ENCODE results near the gene SAYSD1.

Gene SAYSD1

DNA sequence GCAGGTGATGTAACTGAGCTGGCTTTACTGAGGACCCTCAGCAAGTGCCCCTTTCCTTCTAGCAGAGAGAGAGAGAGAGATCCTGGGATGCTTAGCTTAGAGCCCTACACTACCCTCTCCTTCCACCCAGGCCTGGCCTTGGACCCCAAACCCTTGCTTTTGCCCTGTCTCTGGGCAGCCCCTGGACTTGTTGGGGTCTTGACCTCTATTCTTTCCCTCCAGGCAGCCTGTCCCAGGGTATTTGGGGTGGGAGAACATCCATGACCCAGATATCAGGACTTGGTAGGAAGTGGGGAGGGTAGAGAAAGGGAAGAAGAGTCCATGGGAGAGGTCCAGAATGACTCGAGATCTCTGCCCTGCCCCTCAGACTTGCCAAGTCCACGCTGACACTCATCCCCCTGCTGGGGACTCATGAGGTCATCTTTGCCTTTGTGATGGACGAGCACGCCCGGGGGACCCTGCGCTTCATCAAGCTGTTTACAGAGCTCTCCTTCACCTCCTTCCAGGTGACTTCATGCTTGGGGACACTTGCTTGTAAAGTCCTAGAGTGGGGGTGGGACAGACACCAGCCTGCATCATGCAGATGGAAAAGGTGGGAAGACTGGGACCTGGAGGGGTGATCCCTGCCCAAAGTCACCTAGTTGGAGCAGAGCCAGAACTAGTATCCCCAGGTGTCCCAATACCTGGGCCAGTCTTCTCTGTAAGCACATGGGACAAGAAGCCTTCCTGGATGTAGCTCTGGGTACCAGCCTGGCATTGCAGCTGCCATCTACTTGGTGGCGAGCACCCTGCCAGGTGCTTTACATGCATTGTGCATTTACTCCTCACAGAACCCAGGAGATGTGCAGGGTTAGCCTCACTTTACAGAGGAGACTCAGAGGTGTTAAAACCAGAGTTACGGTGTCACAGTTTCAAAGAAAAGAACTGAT, 35.5 kb downstream of the SAYSD1 start:
- DNase-seq (ENCODE audit: low read depth in 2 of 2, low spot score in 1 of 2) = no peak

DNA sequence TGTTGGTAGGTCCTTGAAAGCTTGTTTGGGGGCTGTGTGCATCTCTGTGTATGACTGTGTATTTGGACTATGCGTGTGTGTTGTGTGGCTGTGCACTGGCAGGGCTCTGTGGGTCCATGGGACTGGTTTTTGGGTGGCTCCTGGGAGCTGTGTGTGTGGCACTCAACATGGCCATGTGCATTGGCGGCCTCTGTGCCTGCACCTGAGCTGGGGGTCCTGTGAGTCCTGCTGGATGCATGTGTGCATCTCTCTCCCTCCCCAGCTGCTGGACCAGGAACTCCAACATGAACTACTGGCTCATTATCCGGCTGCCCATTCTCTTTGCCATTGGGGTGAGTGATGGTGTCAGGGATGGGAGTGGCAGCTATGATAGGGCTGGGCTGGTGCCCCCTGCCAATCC, 36.3 kb downstream of the SAYSD1 start:
- no peak for DNase-seq (ENCODE audit: low read depth in 2 of 2, low spot score in 1 of 2)

DNA sequence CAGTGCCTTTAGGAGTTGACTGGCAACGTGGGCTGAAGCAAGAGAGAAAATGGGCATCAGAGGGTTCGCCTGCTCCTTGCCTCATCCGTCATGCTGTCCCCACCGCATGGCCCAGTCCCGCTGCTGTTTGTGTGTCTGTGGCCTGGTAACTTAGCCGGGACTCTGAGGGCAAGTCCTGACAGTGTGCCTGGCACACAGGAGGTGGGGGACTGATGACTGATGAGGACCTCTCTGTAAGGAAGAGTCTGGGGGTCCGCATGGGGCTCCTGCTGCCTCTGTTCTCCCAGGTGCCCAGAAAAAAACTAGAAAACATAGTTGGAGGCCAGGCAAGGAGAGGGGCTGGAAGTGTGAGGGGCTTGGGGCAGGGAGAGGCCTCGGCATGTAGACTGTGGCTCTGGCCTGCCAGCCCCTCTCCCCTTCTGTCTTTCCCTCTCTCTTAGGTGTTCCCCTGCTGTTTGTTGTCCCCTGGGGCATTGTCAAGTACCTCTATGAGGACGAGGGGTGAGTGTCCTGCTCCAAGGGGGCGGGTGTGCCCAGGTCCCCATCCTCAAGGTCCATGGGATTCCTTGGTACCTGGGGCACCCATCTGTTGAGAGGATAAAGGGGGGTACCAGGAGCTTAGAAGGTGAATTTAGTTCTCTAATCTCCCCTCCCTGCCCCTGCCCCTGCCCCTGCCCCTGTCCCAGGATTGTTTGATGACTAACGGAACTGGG, 36.9 kb downstream of the SAYSD1 start:
- DNase-seq (ENCODE audit: low read depth in 2 of 2, low spot score in 1 of 2) = no peak

DNA sequence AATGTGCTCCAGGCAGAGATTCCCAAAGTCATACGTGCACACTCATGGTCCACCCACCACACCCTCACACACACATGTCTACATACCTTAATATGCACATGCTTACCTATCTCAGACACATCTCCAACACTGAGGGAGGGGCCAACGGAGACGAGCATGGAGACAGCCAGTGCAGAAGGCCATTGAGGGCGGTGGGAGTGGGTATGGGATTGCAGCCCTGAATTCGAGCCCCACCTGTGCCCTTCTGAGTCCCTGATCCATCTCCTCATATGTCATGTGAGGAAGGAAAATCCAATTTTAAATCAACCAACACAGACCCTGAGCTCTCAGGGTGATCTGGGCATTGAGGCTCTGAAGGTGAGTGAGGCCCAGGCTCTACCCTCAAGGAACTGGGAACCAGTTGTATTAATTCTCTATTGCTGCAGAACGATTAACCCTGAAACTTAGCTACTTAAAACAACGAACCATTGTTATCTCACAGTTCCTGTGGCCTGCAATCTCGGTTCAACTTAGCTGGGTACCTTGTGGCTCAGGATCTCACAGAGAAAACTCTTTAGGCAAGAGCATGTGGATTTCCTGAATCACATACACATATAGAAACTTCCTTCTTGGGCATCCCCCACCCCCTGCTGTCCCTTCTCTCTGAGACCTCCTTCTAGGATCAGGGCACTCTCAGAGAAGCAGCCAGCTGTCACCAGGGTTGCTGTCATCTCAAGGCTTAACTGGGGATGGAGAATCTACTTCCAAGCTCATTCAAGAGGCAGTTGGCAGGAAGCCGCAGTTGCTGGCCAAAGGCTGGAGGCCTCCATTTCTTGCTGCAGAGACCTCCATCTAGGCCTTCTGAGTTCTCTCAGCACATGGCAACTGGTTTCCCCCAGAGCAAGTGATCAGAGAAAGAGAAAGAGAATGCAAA, 38.1 kb downstream of the SAYSD1 start:
- no peak for DNase-seq (ENCODE audit: low read depth in 2 of 2, low spot score in 1 of 2)

DNA sequence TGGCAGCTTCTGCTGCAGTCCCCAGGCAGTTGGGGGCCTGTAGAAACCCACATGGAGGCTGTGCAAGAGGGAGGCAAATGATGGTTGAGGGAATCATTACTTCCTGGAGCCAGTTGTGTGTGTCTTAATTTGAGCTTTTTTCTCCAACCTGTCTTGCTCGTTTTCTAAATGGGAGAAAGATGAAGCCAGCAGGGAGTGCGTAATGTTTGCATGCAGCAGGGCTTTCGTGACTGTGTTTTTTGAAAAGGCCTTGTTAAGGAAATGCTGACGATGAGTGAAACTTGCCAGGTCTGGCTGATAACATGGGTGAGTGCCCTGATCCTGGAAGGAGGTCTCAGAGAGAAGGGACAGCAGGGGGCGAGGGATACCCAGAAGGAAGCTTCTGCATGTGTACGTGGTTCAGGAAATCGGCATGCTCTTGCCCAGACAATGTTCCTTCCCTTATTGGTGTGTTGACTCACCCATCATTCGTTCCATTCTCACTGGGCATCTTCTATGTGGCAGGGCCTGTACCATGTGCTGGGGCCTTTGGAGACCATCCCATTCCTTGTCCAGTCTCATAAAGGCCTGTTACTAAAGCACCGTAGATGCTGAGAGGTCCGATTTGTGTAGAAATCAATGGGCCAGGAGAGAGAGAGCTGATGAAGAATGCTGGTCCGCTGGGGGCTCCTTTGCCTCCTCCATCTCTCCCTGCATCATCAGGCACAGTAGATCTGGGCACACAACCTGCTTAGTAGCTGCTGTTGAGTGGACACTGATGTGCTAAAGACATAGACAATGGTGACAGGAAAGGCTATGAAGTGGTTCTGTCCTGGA, 39.0 kb downstream of the SAYSD1 start:
- DNase-seq (ENCODE audit: low read depth in 2 of 2, low spot score in 1 of 2) = no peak

DNA sequence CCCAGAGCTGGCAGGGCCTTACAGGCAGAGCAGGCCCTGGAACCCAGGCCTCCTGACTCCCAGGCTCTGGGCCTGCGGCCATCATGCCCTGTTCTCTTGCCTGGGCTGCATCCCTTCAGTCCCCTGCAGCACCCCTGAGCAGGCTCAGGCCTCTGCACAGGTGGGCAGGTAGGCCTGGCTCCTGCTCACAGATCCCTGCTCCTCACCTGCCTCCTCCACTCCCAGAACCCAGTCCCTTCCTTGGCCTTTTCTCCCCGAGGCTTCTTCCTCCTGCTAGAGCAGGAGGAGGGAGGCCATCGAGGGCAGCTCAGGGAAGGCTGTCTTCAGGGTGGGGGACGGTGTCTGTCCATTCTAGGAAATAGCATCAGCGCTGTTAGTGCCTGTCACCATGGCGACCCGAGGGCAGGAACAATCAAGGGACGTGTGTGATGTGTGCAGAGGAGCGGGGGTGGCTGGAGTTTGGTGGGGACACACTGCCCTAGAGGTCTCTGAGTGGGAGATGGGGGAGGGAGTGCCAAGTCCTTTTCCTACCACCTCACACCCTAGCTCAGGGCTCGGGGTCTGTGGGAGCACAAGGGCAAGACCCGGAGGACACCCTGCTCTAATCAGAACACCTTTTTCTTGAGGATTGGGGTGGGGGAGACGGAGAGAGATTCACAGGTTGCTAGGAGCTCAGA, 39.8 kb downstream of the SAYSD1 start:
- no peak for DNase-seq (ENCODE audit: low read depth in 2 of 2, low spot score in 1 of 2)

DNA sequence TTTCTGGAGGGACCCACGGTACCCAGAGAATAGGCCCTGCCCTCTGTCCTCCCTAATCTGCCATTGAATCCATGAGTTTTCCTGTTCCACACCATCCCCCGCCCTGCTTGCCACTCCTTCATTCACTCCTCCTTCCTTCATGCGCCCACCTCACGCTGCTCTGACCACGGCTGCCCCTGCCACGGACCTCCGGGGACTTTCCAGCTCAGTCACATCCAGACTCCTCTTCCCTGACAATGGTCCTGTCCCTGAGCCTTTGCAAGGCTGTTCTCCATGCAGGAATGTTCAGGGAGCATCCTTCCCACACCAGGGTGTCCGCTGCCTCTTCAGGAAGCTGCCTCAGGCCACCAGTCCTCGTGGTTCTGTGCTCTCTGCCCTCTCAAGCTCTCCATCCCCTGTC, 40.5 kb downstream of the SAYSD1 start:
- DNase-seq (ENCODE audit: low read depth in 2 of 2, low spot score in 1 of 2) = no peak

DNA sequence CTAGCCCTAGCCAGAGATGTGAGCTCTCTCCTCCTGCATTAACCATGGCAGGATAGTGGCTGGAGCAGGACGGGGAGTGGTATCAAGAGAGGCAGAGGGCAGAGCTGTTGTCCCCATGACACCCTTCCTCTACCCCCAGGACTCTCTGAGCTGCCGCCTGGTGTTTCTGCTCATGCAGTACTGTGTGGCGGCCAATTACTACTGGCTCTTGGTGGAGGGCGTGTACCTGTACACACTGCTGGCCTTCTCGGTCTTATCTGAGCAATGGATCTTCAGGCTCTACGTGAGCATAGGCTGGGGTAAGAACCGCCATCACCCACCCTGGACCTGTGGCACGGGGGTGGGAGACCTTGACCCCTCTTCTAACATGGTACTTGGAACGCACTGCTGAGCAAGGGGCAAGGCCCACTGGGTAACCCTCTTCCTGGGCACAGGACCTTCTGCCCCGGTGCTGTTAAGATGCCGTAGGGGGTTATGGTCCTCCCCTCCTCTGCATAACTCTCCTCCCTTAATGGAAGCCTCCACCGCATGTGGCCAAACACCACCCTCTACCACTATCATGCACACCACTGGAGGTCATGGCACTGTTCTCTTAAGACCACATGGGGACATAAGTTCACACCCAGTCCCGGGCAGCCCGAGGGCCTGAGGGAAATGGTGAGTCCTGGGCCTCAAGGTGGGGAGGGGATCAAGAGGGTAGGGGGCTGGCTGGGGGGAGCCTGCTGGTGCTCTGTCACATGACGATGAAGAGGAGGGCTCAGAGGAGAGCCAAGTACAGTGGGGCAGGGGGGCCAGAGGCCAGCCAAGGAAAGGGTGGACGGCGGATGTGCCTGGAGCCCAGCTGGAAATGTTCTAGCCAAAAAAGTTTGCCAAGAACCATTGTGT, 41.3 kb downstream of the SAYSD1 start:
- DNase-seq (ENCODE audit: low read depth in 2 of 2, low spot score in 1 of 2) = no peak

DNA sequence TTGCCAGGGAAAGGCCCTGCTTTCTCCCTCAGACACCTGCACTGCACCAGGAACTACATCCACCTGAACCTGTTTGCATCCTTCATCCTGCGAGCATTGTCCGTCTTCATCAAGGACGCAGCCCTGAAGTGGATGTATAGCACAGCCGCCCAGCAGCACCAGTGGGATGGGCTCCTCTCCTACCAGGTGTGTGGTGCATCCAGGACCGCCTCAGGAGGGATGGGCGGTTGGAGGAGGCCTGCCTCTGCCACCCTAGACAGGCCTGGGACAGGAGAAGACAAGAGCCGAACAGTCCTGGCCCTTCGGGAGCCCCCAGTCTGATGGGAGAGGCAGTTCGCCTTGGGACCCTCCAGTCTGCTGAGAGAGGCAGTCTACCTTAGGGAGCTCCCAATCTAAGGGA, 42.2 kb downstream of the SAYSD1 start:
- no peak for DNase-seq (ENCODE audit: low read depth in 2 of 2, low spot score in 1 of 2)

DNA sequence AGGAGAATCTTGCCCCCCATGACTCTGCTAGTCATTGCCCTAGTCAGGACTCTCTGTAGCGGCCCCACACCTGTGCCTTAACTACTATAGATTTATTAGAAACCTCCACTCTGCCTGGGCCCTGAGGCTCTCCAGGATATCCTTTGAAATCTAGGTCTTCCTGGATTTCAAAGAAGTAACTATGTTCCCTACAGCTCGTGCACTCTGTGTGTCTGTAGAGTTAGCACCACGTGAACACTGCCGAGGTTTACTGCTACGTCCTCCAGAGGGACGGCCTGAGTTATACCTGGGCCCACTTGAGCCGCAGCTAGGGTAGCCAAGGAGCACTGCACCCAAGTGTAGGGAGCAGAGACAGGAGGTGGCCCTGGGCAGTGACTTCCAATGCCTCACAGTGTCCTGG, 46.6 kb downstream of the SAYSD1 start:
- no peak for DNase-seq (ENCODE audit: low read depth in 2 of 2, low spot score in 1 of 2)

DNA sequence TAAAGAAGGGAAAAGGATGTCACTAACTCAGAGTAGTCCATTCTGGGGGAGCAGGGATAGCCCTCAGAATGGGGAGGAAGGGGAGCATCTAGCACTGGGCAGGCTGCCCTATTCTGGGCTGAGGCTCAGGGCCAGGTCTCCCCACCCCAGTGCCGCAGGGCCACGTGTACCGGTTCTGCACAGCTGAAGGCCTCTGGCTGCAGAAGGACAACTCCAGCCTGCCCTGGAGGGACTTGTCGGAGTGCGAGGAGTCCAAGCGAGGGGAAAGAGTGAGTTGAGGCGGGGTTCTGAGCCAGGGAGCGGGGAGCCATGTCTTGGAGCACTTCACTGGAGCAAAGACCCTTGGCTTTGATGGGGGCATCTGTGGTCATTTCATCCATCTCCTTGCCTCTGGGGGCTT, 49.4 kb downstream of the SAYSD1 start:
- no peak for DNase-seq (ENCODE audit: low read depth in 2 of 2, low spot score in 1 of 2)

DNA sequence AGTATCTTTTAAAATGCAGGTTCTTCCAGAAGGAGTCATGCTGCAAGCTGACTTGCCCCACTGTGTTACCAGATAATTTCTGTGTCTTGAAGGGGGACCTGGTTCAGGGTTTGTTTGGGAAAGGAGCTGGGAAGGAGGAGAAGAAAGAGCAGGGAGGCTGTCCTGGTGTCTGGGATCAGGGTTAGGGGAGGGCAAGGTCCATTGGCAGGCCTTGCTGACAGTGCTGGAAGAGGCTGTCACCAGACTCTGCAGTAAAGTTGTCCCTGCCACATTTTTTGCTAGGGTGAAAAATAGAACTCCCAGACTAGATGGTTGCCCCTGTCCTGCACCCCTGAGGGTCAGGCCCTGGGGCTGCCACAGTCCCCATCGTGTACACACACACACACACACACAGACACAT, 51.5 kb downstream of the SAYSD1 start:
- no peak for DNase-seq (ENCODE audit: low read depth in 2 of 2, low spot score in 1 of 2)

DNA sequence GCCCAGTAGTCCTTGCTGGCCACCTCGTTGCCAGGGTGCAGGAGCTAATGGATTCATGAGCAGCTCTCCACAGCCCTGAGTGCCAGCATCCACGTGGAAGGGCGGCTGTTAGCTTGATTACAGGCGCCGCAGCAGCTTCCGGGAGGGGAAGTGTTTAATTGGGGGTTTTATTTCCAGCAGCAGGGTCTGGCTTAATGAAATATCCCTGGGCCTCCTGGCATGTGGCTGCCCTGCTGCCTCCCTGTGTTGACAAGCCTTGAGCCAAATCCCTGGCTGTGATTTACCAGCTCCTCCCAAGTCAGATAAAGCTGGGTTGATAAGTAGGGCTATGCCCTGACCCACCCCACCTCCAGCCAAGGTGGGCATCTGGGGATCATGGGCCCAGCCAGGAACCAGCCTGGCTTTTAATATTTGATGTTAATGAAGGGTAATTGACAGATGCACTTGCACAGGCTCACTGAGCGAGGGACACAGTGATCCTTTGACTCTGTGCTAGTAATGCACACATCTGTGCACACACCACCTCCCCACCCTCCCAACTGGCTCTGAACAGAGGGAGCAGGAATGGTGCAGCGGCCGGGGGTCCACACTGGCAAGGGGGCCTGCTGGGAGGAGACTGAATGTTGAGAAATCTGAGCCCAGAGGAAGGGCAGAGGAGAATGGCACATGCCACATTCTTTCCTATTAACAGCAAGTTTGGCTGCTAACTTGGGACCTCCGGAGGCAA, 52.8 kb downstream of the SAYSD1 start:
- no peak for DNase-seq (ENCODE audit: low read depth in 2 of 2, low spot score in 1 of 2)

DNA sequence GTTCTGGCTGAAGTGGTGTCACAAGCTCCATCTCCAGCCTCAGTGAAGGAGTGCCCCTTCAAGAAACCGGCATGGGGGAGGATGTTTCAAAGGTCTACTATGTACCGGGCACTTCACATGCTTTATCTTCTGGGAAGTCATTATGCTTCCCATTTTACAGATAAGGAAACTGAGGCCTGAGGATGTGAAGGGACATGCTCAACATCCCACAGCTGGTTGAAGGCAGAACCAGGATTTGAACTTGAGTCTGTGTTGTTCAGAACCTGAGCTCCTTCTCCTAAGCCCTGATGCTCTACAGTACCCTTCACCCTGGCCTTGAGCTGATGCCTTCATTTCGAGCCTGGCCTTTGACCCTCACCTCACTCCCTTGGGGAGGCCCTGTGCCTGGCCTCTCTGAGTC, 53.4 kb downstream of the SAYSD1 start:
- DNase-seq (ENCODE audit: low read depth in 2 of 2, low spot score in 1 of 2) = no peak

DNA sequence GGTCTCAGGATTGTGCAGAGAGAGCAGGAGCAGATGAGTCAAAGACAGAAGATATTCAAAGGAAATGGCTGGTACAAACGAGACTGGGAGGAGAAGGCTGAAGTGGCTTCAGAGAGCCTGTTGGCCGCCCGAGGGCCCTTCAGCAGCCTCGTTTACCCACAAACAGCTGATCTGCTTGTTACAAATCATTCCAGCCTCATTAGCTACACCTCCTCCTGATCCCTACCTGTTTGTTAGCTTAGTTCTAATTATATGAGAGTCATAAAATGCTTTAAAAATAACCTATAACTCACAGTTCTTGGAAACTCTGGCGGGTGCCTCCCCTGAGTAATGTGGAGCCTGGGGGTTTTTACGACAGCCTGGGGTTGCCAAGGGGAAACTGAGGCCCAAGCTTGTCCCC, 53.8 kb downstream of the SAYSD1 start:
- no peak for DNase-seq (ENCODE audit: low read depth in 2 of 2, low spot score in 1 of 2)

DNA sequence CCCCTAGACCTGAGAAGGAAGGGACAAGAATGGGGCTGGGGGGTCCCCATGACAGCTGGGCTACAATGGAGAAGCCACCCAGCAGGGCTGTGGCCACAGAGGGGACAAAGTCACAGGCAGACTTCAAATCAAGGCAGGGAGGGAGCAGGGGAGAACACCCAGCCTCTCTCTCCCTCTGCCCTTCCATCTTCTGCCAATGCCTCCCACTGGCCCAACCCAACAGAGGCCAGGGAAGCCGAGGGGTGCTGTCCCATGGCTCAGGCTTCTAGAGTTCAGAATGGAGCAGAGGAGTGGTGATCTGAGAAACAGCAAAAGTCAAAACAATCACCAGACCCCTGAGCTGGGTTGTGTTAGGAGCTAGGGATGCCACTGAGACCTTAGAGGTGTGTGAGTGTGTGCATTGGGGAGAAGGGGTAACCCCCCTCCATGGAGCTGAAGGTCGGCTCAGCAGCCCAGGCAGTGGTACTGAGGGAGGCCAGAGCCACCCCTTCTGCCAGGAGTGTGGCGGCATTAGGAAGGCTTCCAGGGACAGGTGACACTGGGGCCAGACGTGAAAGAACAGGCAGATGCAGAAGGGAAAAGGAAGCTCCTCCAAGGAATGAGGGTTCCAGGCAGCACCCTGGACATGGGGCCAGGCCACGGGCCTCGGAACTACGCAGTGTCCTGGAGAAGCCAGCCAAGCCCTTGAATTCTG, 54.4 kb downstream of the SAYSD1 start:
- DNase-seq (ENCODE audit: low read depth in 2 of 2, low spot score in 1 of 2) = no peak

DNA sequence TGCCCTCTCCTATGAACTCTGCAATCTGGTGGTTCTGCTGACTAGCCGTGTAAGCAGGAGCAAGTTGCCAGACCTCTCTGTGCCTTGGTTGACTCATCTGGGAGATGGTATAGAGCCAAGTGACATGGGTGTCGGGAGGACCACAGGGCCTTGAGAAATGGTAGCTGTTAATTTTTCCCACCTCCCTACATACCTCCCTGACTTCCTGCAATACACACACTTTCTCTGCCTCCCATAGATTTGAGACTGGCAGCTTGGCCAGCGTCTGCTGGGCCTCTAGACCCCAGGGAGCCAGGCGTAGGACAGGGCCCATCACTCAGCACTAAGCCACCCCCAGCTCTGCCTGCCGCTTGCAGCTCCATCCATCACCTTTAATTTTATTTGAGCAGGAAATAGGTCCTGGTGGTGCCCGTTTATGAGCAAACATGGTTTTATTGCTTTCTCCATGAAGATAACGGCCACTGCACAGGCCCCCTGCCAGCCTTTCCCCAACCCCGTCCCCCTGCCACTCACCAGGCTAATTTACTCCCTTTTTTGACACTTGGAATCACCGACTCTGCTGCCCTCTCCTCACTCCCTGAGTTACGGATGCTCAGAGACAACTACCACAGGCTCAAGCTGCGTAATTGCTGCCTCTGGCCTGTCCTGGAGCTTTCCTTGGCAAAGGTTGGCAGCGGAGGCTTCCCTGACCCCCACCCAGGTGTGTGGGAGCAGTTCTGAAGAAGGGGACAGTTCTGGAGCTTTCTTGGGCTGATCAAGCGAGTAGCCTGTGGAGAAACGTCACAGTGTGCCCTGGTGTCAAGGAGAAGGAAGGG, 55.3 kb downstream of the SAYSD1 start:
- DNase-seq (ENCODE audit: low read depth in 2 of 2, low spot score in 1 of 2) = no peak
